SK-N-SH (cell line): ENCODE data around the gene EEF1AKMT1.

Source experiments
- ELF1 ChIP-seq: IDR thresholded peaks from 2 replicates; pipeline ENCODE4 v1.4.0; 2012
- EZH2phosphoT487 ChIP-seq: fragments of 200-600 bp; sonication (generic); IDR thresholded peaks from 2 replicates; pipeline ENCODE4 v1.6.1; 2017; ENCODE audit warnings: low read depth, mixed run types, mild to moderate bottlenecking, antibody characterized with exemption, moderate library complexity, borderline replicate concordance
- FOXJ3 ChIP-seq: sonication (generic); formaldehyde crosslinking; IDR thresholded peaks from 2 replicates; pipeline ENCODE4 v1.5.1; 2020; ENCODE audit warnings: mild to moderate bottlenecking, missing genetic modification reagents
- FOXM1 ChIP-seq: IDR thresholded peaks from 2 replicates; pipeline ENCODE4 v1.4.0; 2012; ENCODE audit warnings: low read depth, mild to moderate bottlenecking
- GATA2 ChIP-seq: sonication (generic); formaldehyde crosslinking; IDR thresholded peaks from 2 replicates; pipeline ENCODE4 v1.5.0; 2020; ENCODE audit warnings: mild to moderate bottlenecking, missing genetic modification reagents
- JUND ChIP-seq: IDR thresholded peaks from 2 replicates; pipeline ENCODE4 v1.4.0; 2012
- NFIC ChIP-seq: IDR thresholded peaks from 2 replicates; pipeline ENCODE4 v1.4.0; 2012; ENCODE audit warnings: borderline replicate concordance
- POLR2AphosphoS5 ChIP-seq: IDR thresholded peaks from 2 replicates; pipeline ENCODE4 v1.6.1; 2012; ENCODE audit warnings: low read depth, low read length
- RFX5 ChIP-seq: IDR thresholded peaks from 2 replicates; pipeline ENCODE4 v1.6.1; 2012; ENCODE audit warnings: mild to moderate bottlenecking, improper control_type of control experiment, low read length
- TCF12 ChIP-seq: IDR thresholded peaks from 2 replicates; pipeline ENCODE4 v1.4.0; 2012
- TF ChIP-seq, protein P1 (sequence below): fragments of 200-600 bp; sonication (generic); IDR thresholded peaks from 2 replicates; pipeline ENCODE4 v1.6.1; 2017; ENCODE audit warnings: antibody characterized with exemption, mild to moderate bottlenecking, moderate library complexity
- TF ChIP-seq, protein P2 (sequence below): IDR thresholded peaks from 2 replicates; pipeline ENCODE4; 2012

- no peak for TF ChIP-seq EZH2phosphoT487
- no peak for TF ChIP-seq NFIC
- TF ChIP-seq, protein P1, sequence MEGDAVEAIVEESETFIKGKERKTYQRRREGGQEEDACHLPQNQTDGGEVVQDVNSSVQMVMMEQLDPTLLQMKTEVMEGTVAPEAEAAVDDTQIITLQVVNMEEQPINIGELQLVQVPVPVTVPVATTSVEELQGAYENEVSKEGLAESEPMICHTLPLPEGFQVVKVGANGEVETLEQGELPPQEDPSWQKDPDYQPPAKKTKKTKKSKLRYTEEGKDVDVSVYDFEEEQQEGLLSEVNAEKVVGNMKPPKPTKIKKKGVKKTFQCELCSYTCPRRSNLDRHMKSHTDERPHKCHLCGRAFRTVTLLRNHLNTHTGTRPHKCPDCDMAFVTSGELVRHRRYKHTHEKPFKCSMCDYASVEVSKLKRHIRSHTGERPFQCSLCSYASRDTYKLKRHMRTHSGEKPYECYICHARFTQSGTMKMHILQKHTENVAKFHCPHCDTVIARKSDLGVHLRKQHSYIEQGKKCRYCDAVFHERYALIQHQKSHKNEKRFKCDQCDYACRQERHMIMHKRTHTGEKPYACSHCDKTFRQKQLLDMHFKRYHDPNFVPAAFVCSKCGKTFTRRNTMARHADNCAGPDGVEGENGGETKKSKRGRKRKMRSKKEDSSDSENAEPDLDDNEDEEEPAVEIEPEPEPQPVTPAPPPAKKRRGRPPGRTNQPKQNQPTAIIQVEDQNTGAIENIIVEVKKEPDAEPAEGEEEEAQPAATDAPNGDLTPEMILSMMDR, result no peak
- no peak for TF ChIP-seq GATA2 (CRISPR knock-in tag)
- TF ChIP-seq RFX5, result no peak
- TF ChIP-seq TCF12, result no peak
- TF ChIP-seq JUND, result no peak
- TF ChIP-seq POLR2AphosphoS5, result no peak
- TF ChIP-seq, protein P2, sequence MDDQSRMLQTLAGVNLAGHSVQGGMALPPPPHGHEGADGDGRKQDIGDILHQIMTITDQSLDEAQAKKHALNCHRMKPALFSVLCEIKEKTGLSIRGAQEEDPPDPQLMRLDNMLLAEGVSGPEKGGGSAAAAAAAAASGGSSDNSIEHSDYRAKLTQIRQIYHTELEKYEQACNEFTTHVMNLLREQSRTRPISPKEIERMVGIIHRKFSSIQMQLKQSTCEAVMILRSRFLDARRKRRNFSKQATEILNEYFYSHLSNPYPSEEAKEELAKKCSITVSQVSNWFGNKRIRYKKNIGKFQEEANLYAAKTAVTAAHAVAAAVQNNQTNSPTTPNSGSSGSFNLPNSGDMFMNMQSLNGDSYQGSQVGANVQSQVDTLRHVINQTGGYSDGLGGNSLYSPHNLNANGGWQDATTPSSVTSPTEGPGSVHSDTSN, result no peak
- no peak for TF ChIP-seq FOXJ3 (CRISPR knock-in tag)
- no peak for TF ChIP-seq ELF1
- TF ChIP-seq FOXM1, result no peak
These were observed 5.6 kb upstream of the EEF1AKMT1 start for GRCh38 chr13:20779405-20779804.
